NCI-H82 treated with DMSO at 0.1 percent for 48 hours (cell line): Measurements from ENCODE around the gene ATP5F1B.
"Not testable (repeated sequence)": the region's sequence is repeated elsewhere in the genome, so short reads cannot be mapped to it uniquely, and the experiment has no call there.

Experiments
- DNase-seq: peaks from one replicate; lab custom pipeline; 2025; ENCODE audit not compliant: unreplicated experiment; lab: John Stamatoyannopoulos, UW

Gene ATP5F1B

DNA sequence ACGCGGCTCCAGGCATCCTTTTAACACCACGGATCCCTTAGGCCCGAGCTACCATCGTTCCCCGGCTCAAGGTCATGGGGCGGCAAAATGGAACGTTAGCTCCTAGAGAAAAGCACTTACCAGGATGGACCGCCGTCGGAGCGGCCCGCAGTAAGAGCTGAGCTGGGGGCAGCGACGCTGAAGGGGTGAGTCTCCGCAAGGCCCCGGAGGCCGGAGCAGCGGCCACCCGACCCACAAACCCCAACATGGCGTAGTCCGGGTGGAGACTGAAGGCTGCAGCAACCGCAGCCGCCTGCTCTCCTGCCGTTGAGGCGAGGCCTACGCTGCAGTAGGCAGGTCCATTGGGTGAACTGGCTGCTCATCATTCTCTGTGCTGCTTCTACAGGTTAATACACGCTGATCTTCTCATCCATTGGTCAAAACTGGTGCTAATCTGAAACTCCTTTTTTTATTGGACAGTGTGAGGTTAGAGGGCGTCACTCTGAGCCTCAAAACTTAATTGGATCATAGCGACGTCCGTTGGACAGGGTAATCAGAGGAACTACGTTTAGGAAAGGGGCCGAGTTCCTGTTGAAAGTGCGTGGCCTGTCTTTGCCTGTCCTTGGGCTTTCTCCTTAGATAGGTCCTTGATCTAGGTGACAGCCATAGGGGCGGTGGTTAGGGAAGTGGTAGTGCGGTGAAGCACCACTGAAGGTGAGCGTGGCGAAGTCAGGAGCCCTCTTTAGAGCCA is at the start of gene ATP5F1B:
ATP5F1B (minus strand) TSS at position 268 of the 730 bp plus-strand sequence; CDS start at position 247, 21 bp downstream.
- peak; percentile 100 for DNase-seq

DNA sequence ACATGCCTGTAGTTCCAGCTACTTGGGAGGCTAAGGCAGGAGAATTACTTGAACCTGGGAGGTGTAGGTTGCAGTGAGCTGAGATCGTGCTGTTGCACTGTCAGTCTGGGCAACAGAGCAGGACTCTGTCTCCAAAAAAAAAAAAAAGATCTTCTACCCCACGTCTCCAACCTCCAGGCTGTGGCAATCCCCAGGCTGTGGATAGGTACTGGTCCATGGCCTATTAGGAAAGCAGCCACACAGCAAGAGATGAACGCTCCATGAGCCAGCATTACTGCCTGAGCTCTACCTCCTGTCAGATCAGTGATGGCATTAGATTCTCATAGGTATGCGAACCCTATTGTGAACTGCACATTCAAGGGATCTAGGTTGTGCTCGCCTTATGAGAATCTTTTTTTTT is 48.4 kb upstream of the ATP5F1B start:
- DNase-seq = no peak

GRCh38 chr12:56688846-56689109 is 43.0 kb upstream of the ATP5F1B start:
- no peak for DNase-seq

- DNase-seq = peak; percentile 91
These were observed 42.5 kb upstream of the ATP5F1B start, which contains the start of gene PTGES3 for GRCh38 chr12:56688129-56688845. Gene PTGES3 (minus strand): TSS chr12:56688284. CDS start chr12:56687999, 285 bp downstream.

DNA sequence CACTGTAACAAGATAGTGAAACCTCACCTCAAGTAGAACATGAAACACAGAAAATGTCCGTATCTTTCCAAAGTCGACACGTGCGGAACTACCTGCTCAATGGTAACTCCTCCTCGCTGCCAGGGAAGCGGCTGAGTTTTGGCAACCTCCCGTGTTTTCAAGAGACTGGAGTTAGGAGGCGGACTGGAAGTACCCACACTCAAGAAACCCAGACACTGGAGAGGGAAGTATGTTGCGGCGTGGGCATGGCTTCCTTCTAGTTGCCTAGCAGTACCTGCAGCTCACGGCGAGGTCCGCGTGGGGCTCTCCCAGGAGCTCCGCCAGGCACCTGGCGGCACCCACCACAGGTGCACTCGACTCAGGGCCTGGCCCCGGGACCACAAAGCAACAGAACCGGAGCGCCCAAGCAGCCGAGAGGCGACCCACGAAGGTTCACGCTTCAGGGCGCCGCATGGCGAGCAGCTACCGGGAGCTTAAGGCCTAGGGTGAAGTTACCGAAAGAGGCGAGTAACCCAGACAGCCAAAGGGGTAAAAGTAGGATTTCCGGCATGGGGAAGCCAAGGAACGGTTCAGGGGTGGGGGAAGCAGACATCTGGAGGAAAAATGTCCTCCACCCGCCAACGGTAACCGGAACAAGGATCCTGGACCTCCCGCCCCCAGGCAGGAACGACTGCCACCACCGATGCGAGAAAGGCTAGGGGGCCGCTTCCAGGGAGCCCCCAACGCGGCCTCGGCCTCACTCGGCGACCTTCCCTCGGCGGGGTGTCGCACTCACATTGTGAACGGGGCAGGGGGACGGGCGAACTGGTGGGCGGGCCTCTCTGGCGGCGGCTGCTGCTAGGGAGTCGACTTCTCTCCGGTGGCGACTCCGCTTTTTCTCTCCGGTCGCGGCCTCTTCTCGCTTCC is 41.7 kb upstream of the ATP5F1B start:
- no peak for DNase-seq

GRCh38 chr12:56684745-56685359 is 39.1 kb upstream of the ATP5F1B start:
- no peak for DNase-seq

DNA sequence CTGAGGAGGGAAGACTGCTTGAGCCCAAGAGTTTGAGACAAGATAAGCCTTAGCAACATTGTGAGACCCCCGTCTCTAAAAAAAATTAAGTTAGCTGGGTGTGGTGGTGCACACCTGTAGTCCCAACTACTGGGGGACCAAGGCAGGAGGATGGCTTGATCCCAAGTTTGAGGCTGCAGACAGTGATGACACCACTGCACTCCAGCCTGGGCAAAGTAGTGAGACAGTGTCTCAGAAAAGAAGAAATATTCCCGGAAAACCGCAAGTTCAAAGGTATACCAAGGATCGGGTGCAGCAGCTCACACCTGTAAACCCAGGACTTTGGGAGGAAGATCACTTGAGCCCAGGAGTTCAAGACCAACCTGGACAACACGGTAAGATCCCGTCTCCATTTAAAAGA is 36.5 kb upstream of the ATP5F1B start:
- DNase-seq = no peak

DNA sequence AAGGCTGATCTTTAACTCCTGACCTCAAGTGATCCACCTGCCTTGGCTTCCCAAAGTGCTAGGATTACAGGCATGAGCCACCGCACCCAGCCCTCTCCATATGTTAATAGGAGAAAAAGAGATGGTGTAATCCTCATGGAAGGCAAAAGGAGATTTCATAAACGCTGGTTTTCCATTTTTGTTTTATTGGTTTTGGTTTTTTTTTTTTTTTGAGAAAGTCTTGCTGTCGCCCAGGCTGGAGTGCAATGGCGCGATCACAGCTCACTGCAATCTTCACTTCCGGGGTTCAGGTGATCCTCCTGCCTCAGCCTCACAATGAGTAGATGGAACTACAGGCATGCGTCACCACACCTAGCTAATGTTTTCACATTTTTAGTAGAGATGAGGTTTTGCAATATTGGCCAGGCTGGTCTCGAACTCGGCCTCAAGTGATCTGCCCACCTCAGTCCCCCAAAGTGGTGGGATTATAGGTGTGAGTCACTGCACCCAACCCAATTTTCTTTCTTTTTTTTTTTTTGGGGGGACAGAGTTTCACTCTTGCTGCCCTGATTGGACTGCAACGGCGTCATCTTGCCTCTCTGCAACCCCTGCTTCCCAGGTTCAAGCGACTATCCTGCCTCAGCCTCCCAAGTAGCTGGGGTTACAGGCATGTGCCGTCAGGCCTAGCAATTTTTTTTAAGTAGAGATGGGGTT is 34.2 kb upstream of the ATP5F1B start:
- DNase-seq = no peak

GRCh38 chr12:56678852-56679251 is 33.1 kb upstream of the ATP5F1B start:
- DNase-seq = no peak

DNA sequence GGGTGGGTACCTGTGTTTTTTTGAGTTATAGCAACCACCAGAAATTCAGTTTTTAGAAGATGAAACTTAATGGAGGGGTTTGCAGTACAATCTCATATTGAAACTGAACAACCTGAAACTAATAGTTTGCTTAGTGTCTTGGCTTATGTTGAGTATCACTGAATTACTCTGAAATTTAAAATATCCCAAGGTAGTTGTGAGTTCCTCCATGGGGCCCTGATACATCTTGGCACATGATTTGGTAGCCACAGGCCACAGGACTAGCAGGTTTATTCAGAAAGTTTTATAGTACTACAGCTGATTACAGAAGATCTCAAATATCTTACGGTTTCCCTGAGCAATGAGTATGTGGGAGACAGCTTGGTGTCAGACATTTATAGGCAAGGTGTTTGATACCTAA is 31.9 kb upstream of the ATP5F1B start:
- DNase-seq = no peak

DNA sequence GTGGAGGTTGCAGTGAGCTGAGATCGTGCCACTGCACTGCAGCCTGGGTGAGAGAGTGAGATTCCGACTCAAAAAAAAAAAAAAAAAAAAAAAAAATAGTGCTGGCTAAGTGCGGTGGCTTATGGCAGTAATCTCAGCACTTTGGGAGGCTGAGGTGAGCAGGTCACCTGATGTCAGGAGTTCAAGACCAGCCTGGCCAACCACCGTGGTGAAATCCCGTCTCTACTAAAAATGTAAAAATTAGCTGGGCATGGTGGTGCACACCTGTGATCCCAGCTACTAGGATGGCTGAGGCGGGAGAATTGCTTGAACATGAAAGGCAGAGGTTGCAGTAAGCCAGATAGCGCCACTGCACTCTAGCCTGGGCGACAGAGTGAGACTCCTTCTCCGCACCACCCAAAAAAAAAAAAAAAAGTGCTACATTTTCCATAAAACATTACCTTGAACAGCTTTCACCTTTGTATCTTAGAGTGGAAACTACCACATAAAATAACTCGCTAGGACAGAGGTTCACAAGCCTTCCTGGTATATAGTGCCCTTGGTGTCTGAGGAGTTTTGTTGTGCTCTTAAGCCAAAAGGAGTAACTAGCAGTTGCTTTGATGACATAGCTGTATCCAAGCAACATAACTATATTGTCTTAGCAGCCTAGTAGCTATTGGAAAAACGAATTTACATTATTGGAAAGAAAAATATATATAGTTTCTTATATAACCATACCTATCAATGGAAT is 31.2 kb upstream of the ATP5F1B start:
- DNase-seq = no peak

- no peak for DNase-seq
These were observed 25.8 kb upstream of the ATP5F1B start for GRCh38 chr12:56671608-56672007.

DNA sequence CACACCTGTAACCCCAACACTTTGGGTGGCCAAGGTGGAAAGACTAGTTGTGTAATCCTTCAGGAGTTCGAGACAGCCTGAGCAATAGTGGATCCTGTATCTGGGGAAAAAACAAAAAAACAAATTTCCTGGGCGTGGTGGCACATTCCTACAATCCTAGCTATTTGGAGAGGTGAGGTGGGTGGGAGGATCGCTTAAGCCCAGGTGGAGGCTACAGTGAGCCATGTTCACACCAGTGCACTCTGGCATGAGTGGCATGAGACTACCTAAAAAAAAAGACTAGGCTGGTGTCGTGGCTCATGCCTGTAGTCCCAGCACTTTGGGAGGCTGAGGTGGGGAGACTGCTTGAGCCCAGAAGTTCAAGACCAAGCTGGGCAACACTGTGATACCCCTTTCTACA is 25.1 kb upstream of the ATP5F1B start:
- no peak for DNase-seq

- DNase-seq = no peak
These were observed 22.3 kb upstream of the ATP5F1B start for GRCh38 chr12:56668197-56668457.

DNA sequence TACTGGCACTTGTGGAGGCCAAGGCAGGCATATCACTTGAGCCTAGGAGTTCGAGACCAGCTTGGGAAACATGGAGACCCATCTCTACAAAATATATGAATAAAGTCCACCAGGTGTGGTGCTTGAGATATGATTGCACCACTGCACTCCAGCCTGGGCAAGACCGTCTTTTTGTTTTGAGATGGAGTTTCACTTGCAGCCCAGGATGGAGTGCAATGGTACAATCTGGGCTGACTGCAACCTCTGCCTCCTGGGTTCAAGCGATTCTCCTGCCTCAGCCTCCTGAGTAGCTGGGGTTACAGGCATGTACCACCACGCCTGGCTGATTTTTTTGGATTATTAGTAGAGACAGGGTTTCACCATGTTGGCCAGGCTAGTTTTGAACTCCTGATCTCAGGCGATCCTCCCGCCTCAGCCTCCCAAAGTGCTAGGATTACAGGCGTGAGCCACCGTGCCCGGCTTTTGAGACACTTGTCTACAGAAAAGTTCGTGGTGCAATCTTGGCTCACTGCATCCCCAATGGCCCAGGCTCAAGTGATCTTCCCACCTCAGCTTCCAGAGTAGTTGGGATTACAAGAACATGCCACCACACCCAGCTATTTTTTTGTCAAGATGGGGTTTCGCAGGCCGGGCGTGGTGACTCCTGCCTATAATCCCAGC is 16.3 kb upstream of the ATP5F1B start:
- DNase-seq = no peak

GRCh38 chr12:56661560-56661959 is 15.8 kb upstream of the ATP5F1B start:
- no peak for DNase-seq

DNA sequence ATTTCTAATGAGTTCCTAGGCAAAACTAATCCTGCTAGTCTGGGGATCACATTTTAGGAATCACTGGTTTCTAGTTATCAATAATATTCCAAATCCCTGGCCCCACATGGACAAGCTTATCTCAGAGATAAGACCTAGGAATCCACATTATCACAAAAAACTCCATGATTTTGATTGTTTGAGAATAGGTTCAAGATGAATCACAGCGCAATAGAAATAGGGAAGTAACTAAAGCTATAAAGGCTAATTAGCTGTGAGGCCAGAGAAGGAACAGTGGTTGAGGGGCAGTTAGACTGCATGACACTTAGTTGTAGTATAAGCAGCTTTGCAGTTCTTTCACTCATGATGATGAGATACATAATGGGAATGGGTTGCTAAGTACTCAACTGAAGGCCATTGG is 13.1 kb upstream of the ATP5F1B start:
- DNase-seq = no peak

DNA sequence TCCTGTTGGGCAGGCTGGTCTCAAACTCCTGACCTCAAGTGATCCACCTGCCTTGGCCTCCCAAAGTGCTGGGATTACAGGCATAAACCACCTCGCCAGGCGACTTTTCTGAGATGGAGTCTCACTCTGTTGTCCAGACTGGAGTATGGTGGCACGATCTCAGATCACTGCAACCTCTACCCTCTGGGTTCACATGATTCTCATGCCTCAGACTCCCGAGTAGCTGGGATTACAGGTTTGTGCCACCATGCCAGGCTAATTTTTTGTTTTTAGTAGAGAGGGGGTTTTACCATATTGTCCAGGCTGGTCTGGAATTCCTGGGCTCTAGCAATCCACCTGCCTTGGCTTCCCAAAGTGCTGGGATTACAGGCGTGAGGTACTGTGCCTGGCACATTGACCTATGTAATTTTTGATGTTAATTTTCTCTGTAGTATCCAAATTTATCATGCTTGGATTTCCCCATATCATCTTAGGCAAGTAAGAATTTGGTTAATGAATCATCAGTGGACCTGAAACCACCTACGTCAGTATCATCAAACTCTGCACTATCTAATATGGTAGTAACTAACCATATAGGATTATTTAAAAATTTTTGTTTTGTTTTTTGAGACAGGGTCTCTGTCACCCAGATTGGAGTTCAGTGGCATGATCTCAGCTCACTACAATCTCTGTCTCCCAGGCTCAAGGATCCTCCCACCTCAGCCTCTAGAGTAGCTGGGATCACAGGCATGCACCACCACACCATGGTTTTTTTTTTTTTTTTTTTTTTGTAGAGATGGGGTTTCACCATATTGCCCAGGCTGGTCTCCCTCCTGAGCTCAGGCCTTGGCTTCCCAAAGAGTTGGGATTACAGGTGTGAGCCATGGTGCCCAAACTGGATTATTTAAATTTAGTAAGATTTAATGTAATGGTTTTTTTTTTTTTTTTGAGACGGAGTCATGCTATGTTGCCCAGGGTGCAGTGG is 11.9 kb upstream of the ATP5F1B start:
- no peak for DNase-seq

DNA sequence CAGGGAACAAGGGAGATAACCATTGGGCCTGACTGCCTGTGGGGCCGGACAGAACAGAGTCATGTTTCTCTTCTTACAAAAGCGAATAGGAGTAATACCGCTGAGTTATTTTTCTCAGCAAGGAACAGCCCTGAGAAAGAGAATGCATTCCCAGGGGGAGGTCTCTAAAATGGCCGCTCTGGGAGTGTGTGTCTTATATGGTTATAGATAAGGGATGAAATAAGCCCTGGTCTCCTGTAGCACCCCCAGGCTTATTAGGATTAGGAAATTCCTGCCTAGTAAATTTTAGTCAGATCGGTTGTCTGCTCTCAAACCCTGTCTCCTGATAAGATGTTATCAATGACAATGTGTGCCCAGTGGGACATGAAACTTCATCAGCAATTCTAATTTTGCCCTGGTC is 8.0 kb upstream of the ATP5F1B start:
- DNase-seq = not testable (repeated sequence)
